ENCODE data around the gene RASSF6.

DNA sequence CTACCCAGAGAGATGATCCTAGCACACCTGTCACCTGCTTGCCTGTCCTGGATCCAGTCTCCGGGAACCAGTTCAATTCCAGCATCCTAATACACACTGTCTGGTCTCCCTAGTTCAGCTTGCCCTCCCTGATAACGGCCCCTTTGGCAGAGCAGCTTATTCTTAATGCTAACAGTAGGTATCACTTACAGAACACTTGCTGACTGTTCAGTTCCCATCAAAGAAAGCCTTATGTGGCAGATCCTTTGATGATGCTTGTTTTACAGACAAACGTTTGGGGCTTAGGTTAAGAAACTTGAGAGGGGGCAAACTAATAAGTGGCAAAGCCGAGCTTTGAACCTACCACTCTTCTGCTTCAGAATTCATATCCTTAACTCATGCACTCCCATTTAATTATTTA is 890 bp downstream of the RASSF6 start:
- TF ChIP-seq, protein P1, sequence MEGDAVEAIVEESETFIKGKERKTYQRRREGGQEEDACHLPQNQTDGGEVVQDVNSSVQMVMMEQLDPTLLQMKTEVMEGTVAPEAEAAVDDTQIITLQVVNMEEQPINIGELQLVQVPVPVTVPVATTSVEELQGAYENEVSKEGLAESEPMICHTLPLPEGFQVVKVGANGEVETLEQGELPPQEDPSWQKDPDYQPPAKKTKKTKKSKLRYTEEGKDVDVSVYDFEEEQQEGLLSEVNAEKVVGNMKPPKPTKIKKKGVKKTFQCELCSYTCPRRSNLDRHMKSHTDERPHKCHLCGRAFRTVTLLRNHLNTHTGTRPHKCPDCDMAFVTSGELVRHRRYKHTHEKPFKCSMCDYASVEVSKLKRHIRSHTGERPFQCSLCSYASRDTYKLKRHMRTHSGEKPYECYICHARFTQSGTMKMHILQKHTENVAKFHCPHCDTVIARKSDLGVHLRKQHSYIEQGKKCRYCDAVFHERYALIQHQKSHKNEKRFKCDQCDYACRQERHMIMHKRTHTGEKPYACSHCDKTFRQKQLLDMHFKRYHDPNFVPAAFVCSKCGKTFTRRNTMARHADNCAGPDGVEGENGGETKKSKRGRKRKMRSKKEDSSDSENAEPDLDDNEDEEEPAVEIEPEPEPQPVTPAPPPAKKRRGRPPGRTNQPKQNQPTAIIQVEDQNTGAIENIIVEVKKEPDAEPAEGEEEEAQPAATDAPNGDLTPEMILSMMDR (IDR thresholded peaks at IDR 0.05): no peak
- no peak for TF ChIP-seq POLR2A (IDR thresholded peaks at IDR 0.05)

Measured in heart left ventricle (tissue), 13 donors.